Chondrocyte (in vitro differentiated cells): ENCODE measurements around the gene MCM7. TPM values are rescaled to one million over a fixed set of nuclear protein-coding genes. Genes with fewer than 3 reads are reported as not detected.

Experiments used
- DNase-seq: peaks from one replicate; pipeline ENCODE4 v3.0.0; 2021; ENCODE audit warnings: mixed read lengths, low spot score
- H3K27ac Mint-ChIP-seq: one replicate; pipeline ENCODE4 v1.8.0; 2021; ENCODE audit warnings: mild to moderate bottlenecking, moderate library complexity, mixed read lengths; ENCODE audit not compliant: unreplicated experiment
- H3K27me3 Mint-ChIP-seq: 2 replicates; pipeline ENCODE4 v1.8.0; 2021; ENCODE audit warnings: low read depth, mixed read lengths
- H3K36me3 Mint-ChIP-seq: 2 replicates; pipeline ENCODE4 v1.8.0; 2021; ENCODE audit warnings: low read depth, mixed read lengths
- H3K4me1 Mint-ChIP-seq: 2 replicates; pipeline ENCODE4 v1.8.0; 2021; ENCODE audit warnings: low read depth, mild to moderate bottlenecking, mixed read lengths
- H3K4me3 Mint-ChIP-seq: one replicate; pipeline ENCODE4 v1.8.0; 2021; ENCODE audit warnings: mild to moderate bottlenecking, moderate library complexity, mixed read lengths; ENCODE audit not compliant: unreplicated experiment
- H3K9me3 Mint-ChIP-seq: 2 replicates; pipeline ENCODE4 v1.8.0; 2021; ENCODE audit warnings: low read depth, mixed read lengths
- CTCF ChIP-seq: fragments of 200-600 bp; sonication (generic); IDR thresholded peaks from 2 replicates; pipeline ENCODE4 v1.5.0; 2021; ENCODE audit warnings: antibody characterized with exemption, mild to moderate bottlenecking, moderate library complexity
- total RNA-seq: library from RNA; stranded (reverse); gene quantifications from 3 replicates; pipeline ENCODE4 v1.2.1, GENCODE V29; 2021

Gene MCM7
- total RNA-seq, 1 donor from 2014 or later = 34.0 TPM

- no peak for DNase-seq
- peaks cover 58% of the 10 kb centered on the region for H3K36me3 Mint-ChIP-seq
- peaks cover 21% of the 10 kb centered on the region for H3K4me1 Mint-ChIP-seq
- no peaks in the 10 kb centered on the region for H3K9me3 Mint-ChIP-seq
- H3K27ac Mint-ChIP-seq = no peak overlapping the region
- TF ChIP-seq CTCF = no peak
- H3K27me3 Mint-ChIP-seq = no peaks in the 10 kb centered on the region
- H3K4me3 Mint-ChIP-seq = no peak overlapping the region
Measured at GRCh38 chr7:100095704-100096103, 5.5 kb downstream of the MCM7 start.

- H3K27me3 Mint-ChIP-seq = no peaks in the 10 kb centered on the region
- H3K4me3 Mint-ChIP-seq = no peak overlapping the region
- DNase-seq = no peak
- no peak overlapping the region for H3K27ac Mint-ChIP-seq
- peaks cover 60% of the 10 kb centered on the region for H3K36me3 Mint-ChIP-seq
- no peak for TF ChIP-seq CTCF
- peaks cover 23% of the 10 kb centered on the region for H3K4me1 Mint-ChIP-seq
- H3K9me3 Mint-ChIP-seq = no peaks in the 10 kb centered on the region
Measured at GRCh38 chr7:100095289-100095688, 5.9 kb downstream of the MCM7 start.

GRCh38 chr7:100093925-100094486 lies 7.2 kb downstream of the MCM7 start:
- no peak for TF ChIP-seq CTCF
- Mint-ChIP-seq H3K4me3 (no peak overlapping the region), H3K9me3 (no peaks in the 10 kb centered on the region), H3K27me3 (no peaks in the 10 kb centered on the region), H3K4me1 (peaks cover 19% of the 10 kb centered on the region), H3K36me3 (peaks cover 56% of the 10 kb centered on the region), H3K27ac (no peak overlapping the region)
- no peak for DNase-seq

GRCh38 chr7:100093498-100093897 lies 7.7 kb downstream of the MCM7 start:
- no peak overlapping the region for H3K27ac Mint-ChIP-seq
- DNase-seq = no peak
- H3K36me3 Mint-ChIP-seq = peaks cover 51% of the 10 kb centered on the region
- H3K27me3 Mint-ChIP-seq = no peaks in the 10 kb centered on the region
- H3K4me1 Mint-ChIP-seq = peaks cover 15% of the 10 kb centered on the region
- no peak overlapping the region for H3K4me3 Mint-ChIP-seq
- no peaks in the 10 kb centered on the region for H3K9me3 Mint-ChIP-seq
- no peak for TF ChIP-seq CTCF

GRCh38 chr7:100093054-100093453 lies 8.1 kb downstream of the MCM7 start:
- H3K4me1 Mint-ChIP-seq = peaks cover 17% of the 10 kb centered on the region
- DNase-seq = no peak
- peaks cover 48% of the 10 kb centered on the region for H3K36me3 Mint-ChIP-seq
- no peak overlapping the region for H3K27ac Mint-ChIP-seq
- H3K27me3 Mint-ChIP-seq = no peaks in the 10 kb centered on the region
- no peak overlapping the region for H3K4me3 Mint-ChIP-seq
- H3K9me3 Mint-ChIP-seq = no peaks in the 10 kb centered on the region
- no peak for TF ChIP-seq CTCF
